C4-2B (cell line): ENCODE measurements around the gene CHD8.
"Not testable (repeated sequence)": the region's sequence is repeated elsewhere in the genome, so short reads cannot be mapped to it uniquely, and the experiment has no call there.

Experiments used
- H3K27ac ChIP-seq: fragments of 450-650 bp; 2 replicates; pipeline ENCODE4 v1.5.1; 2017
- CTCF ChIP-seq: fragments of 450-650 bp; conservative IDR thresholded peaks from 2 replicates; pipeline ENCODE4 v1.5.1; 2017; ENCODE audit warnings: mild to moderate bottlenecking
- ZFX ChIP-seq: fragments of 450-650 bp; IDR thresholded peaks from 2 replicates; pipeline ENCODE4 v1.6.1; 2017

The CHD8 gene

GRCh38 chr14:21383848-21384493 is 72.0 kb downstream of the CHD8 start, which contains the start of gene SUPT16H:
Gene SUPT16H (minus strand): TSS chr14:21384019. CDS start chr14:21383927, 92 bp downstream.
- TF ChIP-seq ZFX, result peak; percentile 84
- TF ChIP-seq CTCF, result no peak
- H3K27ac ChIP-seq, result peak within 1 kb of the TSS; percentile 88

GRCh38 chr14:21382886-21383847 is 72.8 kb downstream of the CHD8 start:
- H3K27ac ChIP-seq, result peak overlapping the region; percentile 88
- TF ChIP-seq CTCF, result no peak
- TF ChIP-seq ZFX, result no peak

GRCh38 chr14:21382095-21382494 is 73.8 kb downstream of the CHD8 start:
- TF ChIP-seq ZFX, result no peak
- TF ChIP-seq CTCF, result no peak
- H3K27ac ChIP-seq, result no peak overlapping the region

- TF ChIP-seq ZFX (no peak), CTCF (no peak)
- no peak overlapping the region for H3K27ac ChIP-seq
These were observed 76.6 kb downstream of the CHD8 start for GRCh38 chr14:21379338-21379737.

- no peak overlapping the region for H3K27ac ChIP-seq
These were observed 81.9 kb downstream of the CHD8 start for GRCh38 chr14:21373980-21374379.

GRCh38 chr14:21372814-21373213 is 83.1 kb downstream of the CHD8 start:
- not testable (repeated sequence) for H3K27ac ChIP-seq

More at GRCh38 chr14:21373980-21374379, 81.9 kb downstream of the CHD8 start:
- TF ChIP-seq ZFX, result no peak
- TF ChIP-seq CTCF, result no peak

- no peak overlapping the region for H3K27ac ChIP-seq
- TF ChIP-seq ZFX (no peak), CTCF (no peak)
These were observed 85.8 kb downstream of the CHD8 start for GRCh38 chr14:21369949-21370679.
